ENCODE measurements around the gene FOXA3.

FOXA3 gene

GRCh38 chr19:45863840-45864628 lies at the start of gene FOXA3:
FOXA3 (plus strand) TSS chr19:45864326; CDS start chr19:45864457, 131 bp downstream.
- peak; percentile 65 for DNase-seq

DNA sequence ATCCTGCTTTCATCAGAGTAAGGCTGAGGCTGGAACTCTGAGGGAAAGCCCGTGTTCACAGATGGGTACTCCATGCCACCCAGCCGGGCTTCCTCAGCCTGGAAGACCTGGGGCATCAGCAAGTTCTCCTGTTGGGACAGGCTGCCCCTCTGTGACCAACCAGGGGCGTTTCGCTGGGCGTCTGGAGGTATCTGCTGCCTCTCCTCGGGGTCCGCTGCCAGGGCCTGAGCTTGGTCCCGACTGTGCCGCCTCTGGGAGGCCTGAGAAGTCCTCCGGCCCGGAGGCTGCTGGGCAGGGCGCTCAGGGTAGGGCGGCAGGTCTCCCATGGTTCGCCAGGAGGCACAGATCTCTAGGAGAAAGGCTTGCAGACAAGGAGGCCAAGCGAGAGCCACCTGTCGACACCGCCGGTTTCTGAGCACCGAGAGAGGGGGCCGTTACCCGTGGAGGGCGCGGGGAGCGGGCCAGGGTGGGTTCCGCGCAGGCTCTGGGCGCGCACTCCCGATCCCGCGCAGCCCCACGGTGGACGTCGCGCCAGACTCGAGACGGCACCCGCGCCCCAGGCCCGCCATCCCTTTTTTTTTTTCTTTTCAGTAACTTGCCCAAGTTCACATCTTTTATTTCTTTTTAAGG lies 49.2 kb upstream of the FOXA3 start, which contains the start of gene RSPH6A:
Gene RSPH6A (minus strand): TSS at position 458 of the 630 bp plus-strand sequence. CDS start 132 bp downstream, at position 326.
- DNase-seq: no peak

DNA sequence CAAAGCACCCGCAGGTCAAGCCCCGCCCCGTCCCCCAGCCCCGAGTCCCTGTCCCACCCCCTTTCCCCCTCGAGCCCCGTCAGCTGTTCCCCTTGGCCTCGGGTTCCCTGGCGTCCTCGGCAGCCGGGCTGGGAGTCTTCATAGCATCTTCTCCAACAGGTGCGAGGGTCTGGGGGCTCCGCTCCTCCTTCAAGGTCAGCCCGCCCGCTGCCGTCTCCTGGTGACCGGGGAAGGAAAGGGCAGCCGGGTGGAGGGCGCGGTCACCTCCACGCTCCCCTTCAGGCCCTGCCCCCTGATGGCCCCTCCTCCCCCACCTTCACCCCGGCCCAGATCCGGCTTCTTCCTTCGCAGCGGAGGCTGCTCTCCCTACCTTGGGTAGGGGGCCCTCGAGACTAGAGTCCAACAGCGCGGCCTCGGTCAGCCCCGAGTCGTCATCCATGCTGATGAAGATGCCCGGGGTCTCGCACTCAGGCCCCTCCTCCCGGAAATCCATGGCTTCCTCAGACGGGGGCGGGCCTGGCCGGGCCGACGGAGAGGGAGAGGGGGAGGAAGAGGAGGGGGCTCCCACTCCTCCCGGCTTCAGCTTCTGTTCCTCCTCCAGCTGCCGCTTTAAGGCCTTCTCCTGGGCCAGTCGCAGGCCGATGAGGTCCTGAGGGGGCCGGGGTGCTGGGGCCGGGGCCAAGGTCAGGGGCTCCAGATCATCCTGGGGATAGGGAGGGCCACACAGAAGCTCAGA lies 48.5 kb upstream of the FOXA3 start:
- DNase-seq: no peak

DNA sequence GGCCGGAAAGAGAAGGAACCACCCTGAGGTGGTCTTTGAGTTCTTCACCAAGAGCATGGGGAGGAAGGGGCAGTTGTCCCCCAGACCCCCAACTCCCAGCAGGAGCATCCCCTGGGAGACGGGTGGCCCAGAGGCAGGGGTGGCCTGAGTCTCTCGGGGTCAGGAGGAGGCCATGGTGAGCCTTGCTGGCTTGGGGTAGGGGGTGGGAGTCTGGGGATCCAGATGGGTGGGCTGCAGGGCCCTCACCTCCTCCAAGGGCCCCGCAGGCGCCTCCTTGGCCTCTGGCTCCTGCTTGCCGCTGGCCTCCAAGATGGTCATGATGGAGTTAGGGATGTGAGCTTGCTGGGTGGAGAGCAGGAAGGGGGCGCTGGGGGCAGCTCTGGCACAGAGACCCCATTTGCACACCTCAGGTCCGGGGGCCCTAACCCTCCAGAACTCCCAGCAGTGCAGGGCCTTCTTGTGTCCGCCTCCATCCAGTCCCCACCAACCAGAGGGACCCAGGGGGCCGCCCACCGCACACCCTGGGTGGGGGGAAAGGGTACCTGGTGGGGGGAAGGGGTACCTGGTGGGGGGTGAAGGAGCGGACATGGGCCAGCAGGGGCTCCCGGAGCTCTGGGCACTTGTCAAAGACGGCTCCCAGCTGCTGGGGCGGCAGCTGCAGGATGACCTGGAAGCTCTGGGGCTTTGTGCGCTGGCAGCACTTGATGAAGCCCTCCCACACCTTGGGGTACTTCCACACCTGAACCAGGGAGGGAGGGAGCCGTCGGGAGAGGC lies 47.7 kb upstream of the FOXA3 start:
- DNase-seq: no peak

GRCh38 chr19:45817010-45817724 lies 47.0 kb upstream of the FOXA3 start:
- peak; percentile 96 for DNase-seq

DNA sequence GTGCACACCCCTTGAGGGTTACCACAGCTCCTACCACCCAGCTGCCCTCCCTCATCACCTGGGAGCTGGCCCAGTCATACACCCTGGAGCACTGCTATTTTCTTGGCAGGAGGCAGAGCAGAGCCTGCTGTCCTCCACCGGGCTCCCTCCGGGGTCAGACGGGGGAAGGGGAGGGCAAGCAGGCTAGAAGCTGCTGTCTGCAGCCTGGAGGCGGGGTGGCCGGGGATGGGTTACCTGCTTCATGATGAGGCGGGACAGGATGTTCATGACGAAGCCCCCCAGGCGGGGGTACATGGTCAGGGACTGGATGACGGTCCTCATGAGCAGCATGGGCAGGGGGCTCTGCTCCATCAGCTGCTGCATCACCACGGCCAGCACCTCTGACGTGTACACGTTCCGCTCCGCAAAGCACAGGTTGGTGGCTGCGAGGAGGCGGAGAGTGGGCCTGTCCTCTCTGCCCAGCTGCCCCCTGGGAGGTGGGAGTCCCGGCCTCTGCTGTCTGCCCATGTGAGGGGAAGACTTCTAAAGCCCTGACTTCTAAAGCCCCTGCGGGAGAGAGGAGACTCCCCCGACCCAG lies 46.3 kb upstream of the FOXA3 start:
- no peak for DNase-seq

DNA sequence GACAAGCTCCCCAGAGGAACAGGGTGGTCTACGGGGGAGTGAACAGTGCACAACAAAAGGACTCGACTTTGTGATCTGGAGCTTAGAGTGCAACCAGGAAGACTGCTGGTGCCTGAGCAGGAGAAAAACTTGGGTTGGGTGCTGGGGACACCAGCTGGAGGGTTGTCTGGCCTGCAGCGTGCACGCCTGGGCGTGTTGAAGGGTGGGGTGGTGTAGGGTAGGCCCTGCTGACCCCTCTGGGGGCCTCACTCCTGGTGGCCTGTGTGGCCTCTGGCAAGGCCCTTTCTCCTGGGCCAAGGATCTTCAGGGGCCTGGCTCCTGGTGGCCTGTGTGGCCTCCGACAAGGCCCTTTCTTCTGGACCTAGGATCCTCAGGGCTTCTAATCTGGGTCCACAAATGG lies 44.4 kb upstream of the FOXA3 start:
- no peak for DNase-seq

GRCh38 chr19:45820413-45821102 lies 43.6 kb upstream of the FOXA3 start:
- no peak for DNase-seq

DNA sequence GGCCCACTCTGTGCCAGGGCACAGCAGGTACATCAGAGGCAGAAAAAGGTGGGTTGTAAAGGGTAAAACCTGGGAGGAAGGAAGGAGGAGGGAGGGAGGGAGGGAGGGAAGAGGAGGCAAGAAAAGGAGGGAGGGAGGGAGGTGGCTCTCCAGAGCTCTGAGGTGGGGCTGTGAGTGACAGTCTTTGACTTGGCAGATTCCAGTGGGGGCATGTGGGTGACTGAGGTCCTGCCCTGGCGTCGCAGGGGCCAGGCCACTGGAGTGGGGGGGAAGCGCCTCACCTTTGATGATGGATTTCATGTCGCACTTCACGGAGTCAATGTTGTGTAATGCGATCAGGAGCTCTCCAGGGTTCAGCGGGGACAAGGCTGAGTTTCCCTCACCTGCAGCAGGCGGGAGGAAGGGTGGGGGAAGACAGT lies 43.0 kb upstream of the FOXA3 start:
- no peak for DNase-seq

- DNase-seq: no peak
Measured at GRCh38 chr19:45821570-45821969, 42.6 kb upstream of the FOXA3 start.

- DNase-seq: no peak
Measured at GRCh38 chr19:45822716-45823115, 41.4 kb upstream of the FOXA3 start.

- DNase-seq: no peak
Measured at GRCh38 chr19:45823182-45823581, 40.9 kb upstream of the FOXA3 start.

- no peak for DNase-seq
Measured at GRCh38 chr19:45824041-45824471, 40.1 kb upstream of the FOXA3 start.

GRCh38 chr19:45824531-45825262 lies 39.4 kb upstream of the FOXA3 start:
- no peak for DNase-seq

DNA sequence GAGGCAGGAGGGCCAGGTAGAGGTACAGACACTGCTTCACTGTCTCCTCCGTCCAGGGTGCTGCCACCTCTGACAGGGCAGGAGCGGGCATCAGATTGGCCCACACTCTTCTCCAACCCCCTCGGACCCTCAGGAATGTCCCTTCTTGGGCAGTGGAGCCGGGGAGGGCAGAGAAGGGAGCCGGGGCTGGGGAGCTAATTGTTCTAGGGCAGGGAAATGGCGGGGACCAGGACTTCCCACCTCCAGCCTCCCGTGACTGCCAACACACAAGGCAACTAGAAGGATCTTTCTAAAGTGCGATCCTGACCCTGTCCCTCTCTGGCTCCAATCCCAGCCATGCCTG lies 38.9 kb upstream of the FOXA3 start:
- no peak for DNase-seq

- DNase-seq: no peak
Measured at GRCh38 chr19:45825917-45826893, 37.9 kb upstream of the FOXA3 start.

DNA sequence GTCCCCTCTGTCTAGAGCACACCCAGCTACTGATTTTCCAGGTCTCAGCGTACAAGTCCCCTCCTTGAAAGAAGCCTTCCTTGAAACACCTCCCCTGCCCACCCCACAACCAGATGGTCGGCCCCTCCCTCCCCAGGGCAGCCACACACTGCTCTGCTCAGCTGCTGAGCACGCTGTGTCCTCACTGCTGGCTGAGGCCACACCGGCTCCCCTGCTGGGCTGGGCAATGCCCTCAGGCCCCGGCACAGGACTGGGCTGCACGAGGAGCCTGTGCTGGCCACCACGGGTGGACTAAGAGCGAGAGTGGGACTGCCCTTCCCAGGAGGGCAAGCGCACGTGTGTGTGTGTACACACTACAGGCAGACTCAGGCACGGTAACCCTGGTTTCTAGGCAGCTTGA lies 37.2 kb upstream of the FOXA3 start:
- DNase-seq: no peak

DNA sequence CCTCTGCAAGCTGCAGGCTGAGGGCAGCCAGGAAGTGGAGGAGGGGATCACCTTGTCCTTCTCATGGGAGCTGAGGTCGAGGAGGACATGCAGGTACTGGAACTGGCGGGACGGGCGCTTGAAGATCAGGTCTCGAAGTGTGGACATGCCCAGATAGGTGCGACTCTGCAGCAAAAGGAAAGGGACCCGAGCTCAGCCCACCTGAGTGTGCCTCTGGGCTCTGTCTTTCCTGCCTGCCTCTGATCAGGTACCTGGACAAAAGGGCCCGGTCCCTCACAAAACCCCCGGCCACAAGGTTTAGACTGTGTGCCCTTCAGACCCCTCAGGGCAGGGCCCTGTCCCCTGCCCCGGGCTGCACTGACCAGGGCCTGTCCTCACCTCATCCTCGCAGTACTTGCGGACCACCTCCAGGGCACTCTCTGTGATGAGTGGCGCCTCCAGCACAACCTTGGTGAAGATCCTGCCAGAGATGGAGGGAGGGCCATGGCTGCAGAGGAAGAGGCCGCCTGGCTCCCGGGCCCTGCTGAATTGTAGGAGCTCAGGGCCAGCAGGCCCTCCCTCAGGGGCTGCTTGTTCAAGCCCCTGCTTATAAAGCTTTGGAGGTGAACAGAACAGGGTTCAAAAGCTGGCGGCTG lies 36.5 kb upstream of the FOXA3 start:
- no peak for DNase-seq

GRCh38 chr19:45828523-45828922 lies 35.6 kb upstream of the FOXA3 start:
- DNase-seq: no peak

Measured in activated naive CD4-positive, alpha-beta T cell treated with Interleukin-2 at 50 U/mL for 16 hours (primary cell).